ENCODE results near the gene CDH13. TPM values are rescaled to one million over a fixed set of nuclear protein-coding genes. Genes with fewer than 3 reads are reported as not detected.

CDH13 gene
- total and polyA plus RNA-seq, 9 donors, result 1.9 to 34.2 (median 4.8) TPM

GRCh38 chr16:82899006-82899405, 272.2 kb downstream of the CDH13 start:
- DNase-seq, result no peak
- Histone ChIP-seq H3K9me3 (no peaks in the 10 kb centered on the region), H3K27me3 (no peaks in the 10 kb centered on the region), H3K27ac (no peak overlapping the region), H3K4me3 (no peak overlapping the region), H3K4me1 (ENCODE audit: insufficient read depth) (no peaks in the 10 kb centered on the region), H3K36me3 (no peaks in the 10 kb centered on the region)
- TF ChIP-seq CTCF (IDR thresholded peaks at IDR 0.05), result no peak
- TF ChIP-seq POLR2A (IDR thresholded peaks at IDR 0.05), result no peak
- no peak for TF ChIP-seq EP300 (IDR thresholded peaks at IDR 0.05)
- WGBS, 3 donors, result 91 to 92% (median 92%) methylated on average over 2 of the region's 2 CpGs
- intact Hi-C loops (cut with DNase I), result no loop called here

- no peak for DNase-seq
- 84 to 91% (median 87%) methylated on average over 4 of the region's 4 CpGs for WGBS, 3 donors
Measured at GRCh38 chr16:82899731-82900450, 273.1 kb downstream of the CDH13 start.

GRCh38 chr16:82900559-82900958, 273.8 kb downstream of the CDH13 start:
- H3K9me3 ChIP-seq, result no peaks in the 10 kb centered on the region
- no peaks in the 10 kb centered on the region for H3K4me1 ChIP-seq (ENCODE audit: insufficient read depth)
- H3K4me3 ChIP-seq, result no peak overlapping the region
- DNase-seq, result no peak
- intact Hi-C loops (cut with DNase I), result no loop called here
- H3K36me3 ChIP-seq, result no peaks in the 10 kb centered on the region
- H3K27me3 ChIP-seq, result no peaks in the 10 kb centered on the region
- no peak overlapping the region for H3K27ac ChIP-seq
- WGBS, 3 donors, result 19 to 31% (median 22%) methylated on average over 8 of the region's 8 CpGs
- TF ChIP-seq EP300 (IDR thresholded peaks at IDR 0.05) (no peak), CTCF (IDR thresholded peaks at IDR 0.05) (no peak), POLR2A (IDR thresholded peaks at IDR 0.05) (no peak)

More at GRCh38 chr16:82899731-82900450, 273.1 kb downstream of the CDH13 start:
- Histone ChIP-seq H3K4me1 (ENCODE audit: insufficient read depth) (no peaks in the 10 kb centered on the region), H3K9me3 (no peaks in the 10 kb centered on the region), H3K27ac (no peak overlapping the region), H3K36me3 (no peaks in the 10 kb centered on the region), H3K27me3 (no peaks in the 10 kb centered on the region), H3K4me3 (no peak overlapping the region)
- TF ChIP-seq POLR2A (IDR thresholded peaks at IDR 0.05), result no peak
- no peak for TF ChIP-seq EP300 (IDR thresholded peaks at IDR 0.05)
- TF ChIP-seq CTCF (IDR thresholded peaks at IDR 0.05), result no peak
- intact Hi-C loops (cut with DNase I), result no loop called here

- Histone ChIP-seq H3K36me3 (no peaks in the 10 kb centered on the region), H3K27ac (no peak overlapping the region), H3K4me1 (ENCODE audit: insufficient read depth) (no peaks in the 10 kb centered on the region), H3K4me3 (no peak overlapping the region), H3K9me3 (no peaks in the 10 kb centered on the region), H3K27me3 (no peaks in the 10 kb centered on the region)
- intact Hi-C loops (cut with DNase I), result no loop called here
- WGBS, 3 donors, result 53 to 57% (median 56%) methylated on average over 10 of the region's 10 CpGs
- no peak for DNase-seq
- TF ChIP-seq CTCF (IDR thresholded peaks at IDR 0.05) (no peak), POLR2A (IDR thresholded peaks at IDR 0.05) (no peak), EP300 (IDR thresholded peaks at IDR 0.05) (no peak)
Measured at GRCh38 chr16:82911925-82912324, 285.2 kb downstream of the CDH13 start.
